ENCODE data around the gene MSH5. TPM values are rescaled to one million over a fixed set of nuclear protein-coding genes. Genes with fewer than 3 reads are reported as not detected.

The MSH5 gene
- total and polyA plus RNA-seq, 2 of the 13 experiments (the other 11 are each of a cell fraction or from before 2014, with no cell fraction given), result 10.2 to 38.7 TPM

- Histone ChIP-seq H4K20me1 (ENCODE audit: insufficient read depth, low read length) (no peaks in the 10 kb centered on the region), H3K36me3 (replicated peaks in 1 of 2; ENCODE audit: control insufficient read depth in 1 of 2, insufficient read depth in 2 of 2, low read length in 2 of 2) (peaks cover 4 to 13% of the 10 kb centered on the region in 2 experiments; a peak in 4 of 5 replicates), H3K79me2 (ENCODE audit: insufficient read depth, low read length) (peaks cover 22% of the 10 kb centered on the region), H3K27ac (ENCODE audit: extremely low read length, insufficient read depth, low read length) (peak overlapping the region; percentile 85), H3K9ac (ENCODE audit: insufficient read depth, low read depth, low read length) (peak overlapping the region; percentile 95), H2AFZ (ENCODE audit: low read length) (no peak overlapping the region), H3K27me3 (ENCODE audit: control insufficient read depth in 1 of 2, insufficient read depth in 2 of 2, low read length in 2 of 2) (no peaks in the 10 kb centered on the region; a peak in 2 of 5 replicates), H3K4me2 (ENCODE audit: low read depth, low read length) (peak overlapping the region; percentile 99), H3K9me3 (ENCODE audit: low read length) (no peaks in the 10 kb centered on the region), H3K4me3 (replicated peaks in 1 of 3; ENCODE audit: insufficient read depth in 1 of 3, low read depth in 2 of 3, low read length in 3 of 3) (peak overlapping the region; percentile 71 to 84 (median 81)), H3K4me1 (ENCODE audit: insufficient read depth, low read length) (peaks cover 39% of the 10 kb centered on the region)
- TF ChIP-seq TBX3 (IDR thresholded peaks at IDR 0.05; ENCODE audit: borderline replicate concordance) (no peak), ZNF430 (CRISPR knock-in tag; IDR thresholded peaks at IDR 0.05) (0 out of 2 replicates have a peak, but pooled peaks have one; percentile 12), NRL (CRISPR knock-in tag; IDR thresholded peaks at IDR 0.05; ENCODE audit: borderline replicate concordance) (peak; percentile 71; the same call in 1 of the 2 replicates), ZNF746 (CRISPR knock-in tag; IDR thresholded peaks at IDR 0.05) (0 out of 2 replicates have a peak, but pooled peaks have one; percentile 46), ZNF839 (CRISPR knock-in tag; IDR thresholded peaks at IDR 0.05; ENCODE audit: borderline replicate concordance) (0 out of 2 replicates have a peak, but pooled peaks have one; percentile 54), ZFP37 (CRISPR knock-in tag; IDR thresholded peaks at IDR 0.05; ENCODE audit: borderline replicate concordance) (no peak), ZNF124 (CRISPR knock-in tag; IDR thresholded peaks at IDR 0.05) (no peak), ZNF547 (CRISPR knock-in tag; IDR thresholded peaks at IDR 0.05) (no peak), ZBTB42 (CRISPR knock-in tag; IDR thresholded peaks at IDR 0.05) (0 out of 2 replicates have a peak, but pooled peaks have one; percentile 4), ZNF572 (CRISPR knock-in tag; IDR thresholded peaks at IDR 0.05) (peak; percentile 57; the same call in 1 of the 2 replicates), NONO (IDR thresholded peaks at IDR 0.05) (no peak), NONO (CRISPR knock-in tag; conservative IDR thresholded peaks at IDR 0.05) (0 out of 2 replicates have a peak, but pooled peaks have one; percentile 18), BORCS8-MEF2B (CRISPR knock-in tag; IDR thresholded peaks at IDR 0.05) (0 out of 2 replicates have a peak, but pooled peaks have one; percentile 28), SALL1 (CRISPR knock-in tag; IDR thresholded peaks at IDR 0.05) (0 out of 2 replicates have a peak, but pooled peaks have one; percentile 10)
- TF ChIP-seq, protein P1, sequence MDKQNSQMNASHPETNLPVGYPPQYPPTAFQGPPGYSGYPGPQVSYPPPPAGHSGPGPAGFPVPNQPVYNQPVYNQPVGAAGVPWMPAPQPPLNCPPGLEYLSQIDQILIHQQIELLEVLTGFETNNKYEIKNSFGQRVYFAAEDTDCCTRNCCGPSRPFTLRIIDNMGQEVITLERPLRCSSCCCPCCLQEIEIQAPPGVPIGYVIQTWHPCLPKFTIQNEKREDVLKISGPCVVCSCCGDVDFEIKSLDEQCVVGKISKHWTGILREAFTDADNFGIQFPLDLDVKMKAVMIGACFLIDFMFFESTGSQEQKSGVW (CRISPR knock-in tag; IDR thresholded peaks at IDR 0.05; ENCODE audit: borderline replicate concordance), result no peak
- TF ChIP-seq, protein P2, sequence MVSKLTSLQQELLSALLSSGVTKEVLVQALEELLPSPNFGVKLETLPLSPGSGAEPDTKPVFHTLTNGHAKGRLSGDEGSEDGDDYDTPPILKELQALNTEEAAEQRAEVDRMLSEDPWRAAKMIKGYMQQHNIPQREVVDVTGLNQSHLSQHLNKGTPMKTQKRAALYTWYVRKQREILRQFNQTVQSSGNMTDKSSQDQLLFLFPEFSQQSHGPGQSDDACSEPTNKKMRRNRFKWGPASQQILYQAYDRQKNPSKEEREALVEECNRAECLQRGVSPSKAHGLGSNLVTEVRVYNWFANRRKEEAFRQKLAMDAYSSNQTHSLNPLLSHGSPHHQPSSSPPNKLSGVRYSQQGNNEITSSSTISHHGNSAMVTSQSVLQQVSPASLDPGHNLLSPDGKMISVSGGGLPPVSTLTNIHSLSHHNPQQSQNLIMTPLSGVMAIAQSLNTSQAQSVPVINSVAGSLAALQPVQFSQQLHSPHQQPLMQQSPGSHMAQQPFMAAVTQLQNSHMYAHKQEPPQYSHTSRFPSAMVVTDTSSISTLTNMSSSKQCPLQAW (CRISPR knock-in tag; IDR thresholded peaks at IDR 0.05), result 0 out of 2 replicates have a peak, but pooled peaks have one; percentile 35
- TF ChIP-seq, protein P3, sequence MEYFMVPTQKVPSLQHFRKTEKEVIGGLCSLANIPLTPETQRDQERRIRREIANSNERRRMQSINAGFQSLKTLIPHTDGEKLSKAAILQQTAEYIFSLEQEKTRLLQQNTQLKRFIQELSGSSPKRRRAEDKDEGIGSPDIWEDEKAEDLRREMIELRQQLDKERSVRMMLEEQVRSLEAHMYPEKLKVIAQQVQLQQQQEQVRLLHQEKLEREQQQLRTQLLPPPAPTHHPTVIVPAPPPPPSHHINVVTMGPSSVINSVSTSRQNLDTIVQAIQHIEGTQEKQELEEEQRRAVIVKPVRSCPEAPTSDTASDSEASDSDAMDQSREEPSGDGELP (IDR thresholded peaks at IDR 0.05; ENCODE audit: borderline replicate concordance, low read depth), result peak; percentile 32; the same call in 1 of the 2 replicates
- ChIA-PET POLR2A (interaction anchor here (0.6 to 2.7 kb wide), 11 partner anchors 9 to 133 kb away, joined by 3 to 57 read pairs (median 12); partner anchors contain the start of genes APOM, CLIC1, CSNK2B and GPANK1), CTCF (ENCODE audit: low intra/inter-chr PET ratio, low total read pairs) (no interaction called here)
- ATAC-seq, result no peak
- in situ Hi-C loops (cut with HindIII; ENCODE audit: extremely low pct_ligation_motif_present, low pct_unique_long_range_greater_than_20kb) (no loop called here), intact Hi-C loops (cut with micrococcal nuclease; ENCODE audit: unreplicated experiment) (loop anchor here (2.0 to 5.0 kb wide), 2 partner anchors 21 to 35 kb away; partner anchors contain the start of genes CLIC1 and LY6G5C)
- no peak for DNase-seq (ENCODE audit: low spot score)
- FAIRE-seq, result no peak
- WGBS (ENCODE audit: low lambda C conversion rate), result 51% methylated on average over 7 of the region's 7 CpGs
- TSS peak; percentile 61 for BruUV-seq (replicated peaks)
Observed at GRCh38 chr6:31701666-31702404, 38.0 kb upstream of the MSH5 start.

Data from HepG2 (cell line).